Fibroblast of skin of back (primary cell): ENCODE results near the gene CFAP54. TPM values are rescaled to one million over a fixed set of nuclear protein-coding genes. Genes with fewer than 3 reads are reported as not detected.
"Not testable (repeated sequence)": the region's sequence is repeated elsewhere in the genome, so short reads cannot be mapped to it uniquely, and the experiment has no call there.

ENCODE experiments used
- DNase-seq: peaks from one replicate; pipeline ENCODE4 v3.0.0-alpha.2; 2013
- polyA plus RNA-seq, 2 experiments: library from polyadenylated mRNA; unstranded; fragments of 120-200 nt; gene quantifications; one replicate each; pipeline ENCODE4 v1.2.1, GENCODE V29; 2013; ENCODE audit not compliant: insufficient read length in 2 of 2

Gene CFAP54, protein sequence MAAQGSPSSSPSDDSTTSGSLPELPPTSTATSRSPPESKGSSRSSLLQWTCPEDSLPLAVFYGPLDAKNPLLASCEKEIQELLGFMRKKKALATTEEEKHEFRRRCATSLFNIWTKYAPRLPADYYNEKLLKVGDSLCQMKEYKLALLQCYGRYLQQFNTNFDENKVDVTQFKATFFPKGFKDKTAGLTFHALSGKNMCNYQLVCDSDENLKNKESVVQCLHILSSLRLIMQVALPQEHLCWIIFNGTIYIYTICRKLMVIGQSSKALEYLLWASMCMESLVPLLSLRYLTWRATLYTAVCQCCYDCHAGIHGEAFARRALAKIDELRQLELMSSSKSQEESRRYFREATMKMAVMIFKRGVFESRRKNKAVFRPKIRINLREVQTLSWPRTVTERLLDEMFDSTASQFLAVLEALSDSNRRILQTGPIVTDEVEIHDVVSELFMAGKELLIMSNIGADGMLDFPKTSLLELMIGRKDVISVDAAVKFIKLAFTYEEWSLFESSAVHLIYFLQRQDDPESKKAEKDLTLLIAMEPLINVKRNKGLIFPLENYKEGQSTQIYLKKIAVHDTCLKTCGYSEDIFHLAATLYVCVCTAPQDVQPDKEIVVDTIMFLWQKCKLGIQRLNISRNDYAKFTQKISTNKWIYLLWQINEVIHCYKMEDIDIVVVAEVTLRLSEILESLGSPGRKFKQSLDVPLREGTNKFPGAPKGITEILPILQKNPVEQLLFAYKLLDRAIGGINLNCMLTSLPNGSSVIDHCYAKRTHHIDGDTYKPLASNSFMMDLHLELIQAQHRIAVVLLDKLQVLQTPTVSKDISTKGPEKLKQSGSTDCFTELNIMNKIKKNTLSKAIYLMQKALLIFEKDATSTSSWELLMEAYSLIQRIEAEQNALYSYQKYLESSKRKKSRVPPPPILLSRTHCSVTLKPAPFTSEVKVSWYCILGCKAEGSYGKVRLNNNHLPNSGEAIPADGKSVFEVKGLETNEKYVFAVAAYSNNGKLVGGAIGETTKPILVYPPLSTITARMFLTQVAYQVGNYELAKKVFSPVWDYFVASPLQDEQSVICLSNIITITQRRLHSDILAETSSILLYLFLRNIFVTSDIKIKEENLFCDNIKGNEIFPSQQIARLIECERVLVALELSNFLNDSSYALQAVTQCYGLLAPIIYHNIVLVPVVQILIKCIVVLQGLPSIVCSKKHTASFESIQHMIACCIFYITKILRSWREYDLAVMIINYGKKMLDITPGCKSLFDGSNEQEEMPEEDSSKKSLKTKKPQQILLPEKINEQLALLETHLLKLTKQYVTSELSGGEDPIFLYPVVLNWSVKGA (N-terminal part only)
- 0.13 TPM for polyA plus RNA-seq (2013, experiment 1 of 2; ENCODE audit: insufficient read length)
- 0.11 TPM for polyA plus RNA-seq (2013, experiment 2 of 2; ENCODE audit: insufficient read length)

DNA sequence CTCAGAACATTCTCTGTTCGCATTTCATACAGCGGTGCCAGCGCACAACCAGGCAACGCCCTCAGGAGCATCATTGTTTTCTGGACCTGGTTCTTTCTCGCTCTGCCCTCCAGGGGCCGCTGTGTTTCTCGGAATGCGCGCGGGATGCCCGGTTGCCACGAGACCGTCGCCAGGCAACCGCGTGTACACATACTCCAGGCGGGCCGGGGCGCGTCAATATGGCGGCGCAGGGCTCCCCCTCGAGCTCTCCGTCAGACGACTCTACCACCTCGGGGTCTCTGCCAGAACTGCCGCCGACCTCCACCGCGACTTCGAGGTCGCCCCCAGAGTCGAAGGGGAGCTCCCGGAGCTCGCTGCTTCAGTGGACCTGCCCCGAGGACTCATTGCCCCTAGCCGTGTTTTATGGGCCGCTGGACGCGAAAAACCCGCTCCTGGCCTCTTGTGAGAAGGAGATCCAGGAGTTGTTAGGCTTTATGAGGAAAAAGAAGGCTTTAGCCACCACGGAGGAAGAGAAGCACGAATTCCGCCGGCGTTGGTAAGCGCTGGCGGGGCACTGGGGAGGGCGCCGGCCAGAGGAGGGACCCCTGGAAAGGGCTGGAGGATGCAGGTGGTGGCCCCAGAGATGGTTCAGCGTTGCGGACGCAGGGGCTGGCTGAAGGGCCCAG, at the start of gene CFAP54:
Gene CFAP54, plus strand, starts transcription at position 186 of the 665 bp plus-strand sequence. Its CDS starts 33 bp downstream, at position 219.
- DNase-seq = peak; percentile 93

DNA sequence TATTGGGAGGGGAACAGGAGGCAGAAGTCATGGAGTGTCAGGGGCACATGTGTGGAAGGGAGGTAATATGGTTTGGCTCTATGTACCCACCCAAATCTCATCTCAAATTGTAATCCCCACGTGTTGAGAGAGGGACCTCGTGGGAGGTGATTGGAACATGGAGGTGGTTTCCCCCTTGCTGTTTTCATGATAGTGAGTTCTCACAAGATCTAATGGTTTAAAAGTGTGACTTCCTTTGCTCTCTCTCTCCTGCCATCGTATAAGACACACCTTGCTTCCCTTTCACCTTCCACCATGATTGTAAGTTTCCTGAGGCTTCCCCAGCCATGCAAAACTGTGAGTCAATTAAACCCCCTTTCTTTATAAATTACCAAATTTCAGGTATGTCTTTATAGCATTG, 47.6 kb upstream of the CFAP54 start:
- no peak for DNase-seq

DNA sequence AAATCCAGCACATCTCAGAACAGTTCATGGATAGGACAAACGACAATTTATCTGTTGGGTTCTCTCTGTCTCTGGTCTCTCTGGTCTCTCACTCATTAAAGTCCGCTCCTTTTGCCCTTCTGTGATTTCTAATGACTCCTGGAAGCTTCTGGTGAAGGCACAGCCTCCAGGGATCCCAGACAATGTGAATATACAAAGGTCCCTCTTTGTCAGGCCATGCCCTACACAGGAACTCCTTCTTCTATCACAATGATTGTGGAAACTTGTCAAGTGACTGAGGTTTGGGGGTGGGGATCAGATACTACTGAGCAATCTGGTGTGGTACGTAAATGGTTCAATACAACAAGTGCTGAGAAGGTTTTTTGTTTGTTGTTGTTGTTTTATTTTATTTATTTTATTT, 46.5 kb upstream of the CFAP54 start:
- DNase-seq = no peak

DNA sequence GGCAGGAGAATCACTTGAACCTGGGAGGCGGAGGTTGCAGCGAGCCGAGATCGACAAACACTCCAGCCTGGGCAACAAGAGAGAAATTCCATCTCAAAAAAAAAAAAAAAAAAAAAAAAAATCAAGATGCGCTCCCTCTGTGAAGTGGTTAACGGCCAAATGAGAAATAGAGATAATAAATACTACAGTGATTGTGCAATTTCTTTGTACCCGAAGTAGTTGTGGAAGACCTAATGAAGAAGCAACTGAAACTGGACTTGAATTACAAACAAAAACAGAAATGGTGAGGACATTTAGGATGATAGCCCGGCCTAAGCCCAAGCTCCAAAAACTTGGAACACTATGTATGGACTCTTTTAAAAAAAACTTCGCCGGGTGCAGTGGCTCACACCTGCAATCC, 45.0 kb upstream of the CFAP54 start:
- DNase-seq = no peak

DNA sequence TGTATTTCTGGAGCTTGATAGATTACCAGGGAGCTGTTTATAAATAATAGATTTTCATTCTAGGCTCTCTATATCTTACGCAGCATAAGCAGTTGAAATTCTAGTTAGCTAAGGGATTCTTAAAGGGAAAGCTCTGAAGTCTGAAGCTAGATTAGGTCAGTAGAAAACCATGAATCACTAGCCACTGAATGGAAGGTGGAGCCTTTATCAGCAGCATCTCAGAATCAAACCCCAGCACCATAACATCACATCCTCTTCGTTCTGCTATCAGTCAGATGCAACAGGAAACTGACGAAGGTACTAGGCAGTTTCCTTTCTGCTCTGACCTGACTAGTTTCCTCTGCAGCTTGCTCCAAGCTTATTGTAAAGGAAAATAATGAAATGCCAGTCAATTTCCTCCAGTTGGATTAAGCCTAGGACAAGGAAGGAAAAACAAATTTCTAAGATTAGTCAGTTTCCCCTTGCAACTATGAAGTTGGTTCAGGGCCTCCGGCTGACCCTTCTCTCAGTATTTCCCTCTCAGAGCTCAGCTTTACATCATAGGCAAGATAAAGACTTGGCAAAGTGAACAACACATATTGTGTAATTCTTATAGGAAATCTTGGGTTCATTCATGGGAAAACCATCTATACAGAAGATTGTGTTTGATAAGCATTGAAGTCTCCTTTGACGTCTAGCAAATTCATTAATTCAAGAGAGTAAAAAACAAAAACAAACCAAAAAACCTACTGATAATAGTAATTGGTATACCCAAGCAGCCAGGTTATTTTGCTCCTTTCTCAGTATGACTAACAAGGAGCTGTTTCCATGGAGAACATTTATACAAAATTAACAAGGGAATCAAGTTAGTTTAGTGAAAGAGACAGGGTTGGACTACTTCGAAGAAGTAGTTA, 43.4 kb upstream of the CFAP54 start:
- peak; percentile 90 for DNase-seq

DNA sequence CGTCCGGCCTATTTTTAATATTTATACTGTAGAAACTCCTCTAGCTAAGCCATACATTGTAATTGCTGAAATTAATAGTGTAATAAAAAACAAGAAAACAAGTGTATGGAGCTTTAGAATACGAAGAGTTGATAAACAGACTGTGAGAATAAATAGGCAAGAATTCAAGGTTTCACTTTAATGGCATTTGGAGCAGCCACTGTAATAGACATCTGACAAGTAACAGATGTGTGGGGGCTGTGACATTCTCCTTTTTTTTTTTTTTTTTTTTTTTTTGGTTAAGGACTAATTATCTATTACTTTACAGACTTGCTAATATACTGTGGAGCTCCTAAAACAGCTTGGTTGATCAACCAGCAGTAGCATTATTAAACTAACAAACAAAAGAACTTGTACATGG, 42.1 kb upstream of the CFAP54 start:
- no peak for DNase-seq

DNA sequence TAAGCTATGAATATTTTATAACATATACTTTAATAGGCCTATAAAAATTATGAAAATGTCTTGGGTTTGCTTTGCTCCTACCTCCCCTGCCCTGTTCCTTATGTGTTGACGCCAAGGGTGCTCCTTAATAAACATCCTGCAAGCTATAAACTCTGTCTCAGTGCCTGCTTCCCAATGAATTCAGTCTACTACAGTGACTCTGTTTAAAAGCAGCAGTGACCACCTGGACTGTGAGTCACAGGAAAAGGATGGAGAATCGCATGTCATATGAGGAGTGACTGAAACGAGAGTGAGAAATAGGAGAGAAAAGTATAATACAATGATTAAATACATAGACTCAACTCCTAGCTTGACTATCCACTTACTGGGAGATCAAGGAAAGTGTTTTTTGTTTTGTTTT, 41.1 kb upstream of the CFAP54 start:
- DNase-seq = peak; percentile 36

DNA sequence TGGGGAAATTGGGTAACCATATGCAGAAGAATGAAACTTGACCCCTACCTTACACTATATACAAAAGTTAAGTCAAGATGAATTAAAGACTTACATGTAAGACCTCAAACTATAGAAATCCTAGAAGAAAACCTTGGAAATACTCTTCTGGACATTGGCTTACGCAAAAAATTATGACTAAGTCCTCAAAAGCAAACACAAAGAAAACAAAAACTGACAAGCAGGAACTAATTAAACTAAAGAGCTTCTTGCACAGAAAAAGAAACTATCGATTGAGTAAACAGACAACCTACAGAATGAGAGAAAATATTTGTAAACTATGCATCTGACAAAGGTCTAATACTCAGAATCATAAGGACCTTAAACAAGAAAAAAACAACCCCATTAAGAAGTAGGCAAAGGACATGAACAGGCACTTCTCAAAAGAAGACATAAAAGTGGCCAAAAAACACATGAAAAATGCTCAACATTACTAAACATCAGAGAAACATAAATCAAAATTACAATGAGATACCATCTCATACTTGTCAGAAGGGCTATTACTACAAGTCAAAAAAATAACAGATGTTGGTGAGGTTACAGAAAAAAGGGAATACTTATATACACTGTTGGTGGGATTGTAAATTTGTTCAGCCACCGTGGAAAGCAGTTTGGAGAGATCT, 37.0 kb upstream of the CFAP54 start:
- no peak for DNase-seq

DNA sequence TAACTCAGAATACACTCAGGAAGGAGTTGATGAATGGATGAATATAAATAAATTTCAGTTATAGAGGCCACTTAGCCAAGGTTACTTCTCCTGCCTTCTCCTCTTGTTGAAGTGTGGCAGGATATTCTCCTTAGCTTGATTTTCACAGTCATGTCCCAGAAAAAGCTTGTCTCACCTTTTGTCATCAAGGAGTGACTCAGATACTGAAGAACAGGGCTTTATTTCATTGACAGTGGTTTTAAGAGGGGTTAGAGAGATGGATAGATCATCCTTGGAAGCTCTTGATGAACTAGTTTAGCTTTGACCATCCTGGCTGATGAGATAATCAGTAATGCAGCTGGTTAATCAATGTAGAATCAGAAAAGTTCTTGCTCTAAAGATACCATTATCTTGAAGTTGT, 35.0 kb upstream of the CFAP54 start:
- no peak for DNase-seq

DNA sequence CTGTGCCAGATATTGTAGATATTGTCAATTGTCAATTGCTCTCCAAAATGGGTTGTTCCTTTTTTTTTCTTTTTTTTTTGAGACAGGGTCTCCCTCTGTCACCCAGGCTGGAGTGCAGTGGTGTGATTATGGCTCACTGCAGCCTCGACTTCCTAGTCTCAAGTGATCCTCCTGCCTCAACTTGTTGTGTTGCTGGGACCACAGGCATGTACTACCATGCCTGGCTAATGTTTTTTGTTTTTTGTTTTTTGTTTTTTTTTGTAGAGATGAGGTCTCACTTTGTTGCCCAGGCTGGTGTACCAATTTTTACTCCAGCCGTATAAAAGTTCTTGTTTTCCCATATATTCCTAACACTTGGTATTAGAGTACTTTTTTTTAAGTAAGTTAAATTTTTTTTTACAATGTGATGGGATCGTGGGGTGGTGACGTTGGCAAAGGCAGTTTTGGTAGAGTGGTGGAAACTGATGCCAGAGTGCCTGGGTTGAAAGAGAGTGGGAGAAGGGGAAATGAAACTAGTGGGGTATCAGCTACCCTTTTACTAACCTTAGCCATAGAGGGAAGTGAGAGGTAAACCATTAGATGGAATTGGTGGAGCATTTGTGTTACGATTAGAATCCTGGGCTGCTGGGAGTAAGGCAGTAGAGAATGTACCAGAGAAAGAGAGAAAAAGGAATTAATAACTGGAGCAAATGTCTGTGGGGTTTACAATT, 33.0 kb upstream of the CFAP54 start:
- no peak for DNase-seq

DNA sequence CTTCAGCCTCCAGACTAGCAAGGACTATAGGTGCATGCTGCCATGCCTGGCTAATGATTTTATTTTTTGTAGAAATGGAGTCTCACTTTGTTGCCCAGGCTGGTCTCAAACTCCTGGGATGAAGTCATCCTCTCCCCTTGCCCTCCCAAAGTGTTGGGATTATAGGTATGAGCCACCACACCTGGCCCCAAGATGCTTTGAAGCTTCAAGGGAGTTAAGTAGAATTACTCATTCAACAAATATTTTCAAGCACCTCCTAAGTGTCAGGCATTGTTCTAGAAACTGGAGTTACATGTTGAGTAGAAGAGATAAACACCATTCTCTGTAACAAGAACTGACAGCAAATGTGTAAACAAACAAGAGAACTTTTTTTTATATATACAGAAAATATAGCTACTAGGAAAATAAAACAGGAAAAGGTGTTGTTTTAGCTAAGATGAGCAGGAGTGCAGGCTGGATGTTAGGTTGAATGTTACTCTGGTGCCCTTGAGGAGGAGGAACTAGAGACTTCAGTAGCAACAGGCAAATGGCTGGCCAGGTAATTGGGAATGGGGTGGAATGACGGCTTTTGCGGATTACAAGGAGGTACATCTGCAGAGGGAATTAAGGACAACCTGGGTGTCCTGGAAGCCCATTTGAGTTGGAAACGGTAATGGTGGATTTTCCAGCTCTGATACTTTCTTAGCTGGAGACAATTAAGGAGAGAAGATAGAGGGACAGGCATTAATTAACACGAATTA, 32.0 kb upstream of the CFAP54 start:
- no peak for DNase-seq

DNA sequence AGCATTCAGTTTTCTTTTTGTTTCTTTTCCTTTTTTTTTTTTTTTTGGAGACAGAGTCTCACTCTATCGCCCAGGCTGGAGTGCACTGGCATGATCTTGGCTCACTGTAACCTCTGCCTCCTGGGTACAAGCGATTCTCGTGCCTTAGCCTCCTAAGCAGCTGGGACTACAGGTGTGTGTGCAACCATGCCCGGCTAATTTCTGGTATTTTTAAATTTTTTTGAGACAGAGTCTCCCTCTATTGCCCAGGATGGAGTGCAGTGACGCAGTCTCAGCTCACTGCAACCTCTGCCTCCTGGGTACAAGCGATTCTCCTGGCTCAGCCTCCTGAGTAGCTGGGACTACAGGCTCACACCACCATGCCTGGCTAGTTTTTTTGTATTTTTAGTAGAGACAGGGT, 30.1 kb upstream of the CFAP54 start:
- not testable (repeated sequence) for DNase-seq

DNA sequence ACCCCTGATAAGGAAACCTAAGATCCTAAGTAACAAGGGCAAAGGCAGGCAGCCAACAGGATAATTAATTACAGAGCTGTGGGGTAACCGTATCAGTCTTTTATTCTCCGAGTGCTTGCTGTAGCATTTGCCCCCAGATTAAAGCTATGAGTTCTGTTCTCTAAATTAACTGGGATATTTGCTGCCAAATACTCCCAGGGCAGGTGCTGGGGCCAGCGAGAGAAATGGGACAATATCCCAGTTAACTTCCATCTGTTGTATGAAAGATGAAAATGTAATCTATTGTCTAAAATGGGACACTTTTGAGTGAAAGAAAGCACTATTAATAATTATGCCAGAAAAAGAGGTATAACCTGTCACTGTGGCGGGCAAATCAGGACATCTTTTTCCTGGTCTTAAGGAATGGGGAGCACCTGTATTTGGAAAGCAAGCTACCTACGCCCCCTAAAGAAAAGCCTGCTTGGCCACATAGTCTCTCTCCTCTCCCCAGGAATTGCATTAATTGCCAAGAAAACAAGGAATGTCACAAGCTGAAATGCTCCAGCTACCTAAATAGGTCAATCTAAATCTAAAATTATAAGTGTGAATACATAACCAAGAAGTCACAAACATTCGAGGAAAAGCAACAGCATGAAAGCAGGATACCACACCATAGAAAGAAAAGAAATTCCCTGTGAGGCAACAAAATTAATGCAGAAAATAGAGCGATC, 26.7 kb upstream of the CFAP54 start:
- DNase-seq = no peak

DNA sequence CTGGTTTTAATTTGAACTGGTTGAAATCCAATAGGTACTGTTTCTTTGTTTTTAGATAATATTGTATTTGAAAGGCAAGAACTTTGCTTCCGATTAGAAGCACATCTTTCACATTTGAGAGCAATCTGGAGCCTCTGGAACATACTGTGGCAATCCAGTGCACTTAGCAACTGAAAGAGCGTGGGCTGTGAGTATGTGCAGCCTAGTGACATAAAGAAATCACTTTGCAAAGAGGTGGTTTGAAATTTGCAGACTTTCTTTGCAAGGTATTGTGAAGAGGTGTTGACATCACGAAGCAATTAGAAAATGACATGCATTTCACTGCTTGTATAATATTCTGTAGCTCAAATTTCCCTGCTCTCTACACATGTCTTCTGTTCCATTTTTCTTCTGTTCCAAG, 23.5 kb upstream of the CFAP54 start:
- DNase-seq = no peak

DNA sequence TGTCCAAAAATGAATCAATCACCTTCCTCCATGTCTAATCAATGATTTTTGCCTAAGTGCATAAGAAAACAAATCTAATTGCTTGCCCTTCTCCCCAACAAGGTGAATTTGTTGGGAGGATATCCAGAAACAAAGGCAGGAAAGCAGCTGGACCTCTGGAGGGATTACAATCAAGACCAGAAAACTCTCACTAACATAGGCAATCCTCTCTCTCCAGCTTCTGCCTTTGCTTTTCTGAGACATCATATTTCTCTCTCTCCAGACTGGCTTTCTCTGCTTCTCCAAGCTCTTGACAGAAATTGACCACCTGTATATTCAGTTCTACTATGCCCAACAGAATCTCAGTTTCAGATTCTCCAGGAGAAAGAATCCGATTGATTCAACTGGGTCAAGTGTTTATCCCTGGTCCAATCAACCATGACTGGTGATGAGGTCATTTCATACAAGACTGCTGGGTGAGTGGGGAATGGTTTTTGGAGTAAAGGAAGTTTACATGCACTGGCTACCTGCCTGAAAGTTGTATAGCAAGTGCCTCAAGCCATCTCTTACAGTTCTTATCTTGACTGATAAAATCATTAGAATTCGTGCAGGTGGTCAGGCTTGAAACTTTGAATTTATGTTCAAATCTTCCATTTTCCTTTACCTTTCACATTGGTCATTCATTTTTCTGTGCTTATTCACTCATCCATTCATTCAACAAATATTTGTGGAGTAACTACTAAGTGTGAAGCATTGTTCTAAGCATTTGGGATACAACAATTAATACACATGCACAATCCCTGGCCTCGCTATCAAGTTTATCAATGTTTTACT, 22.2 kb upstream of the CFAP54 start:
- DNase-seq = peak; percentile 13

DNA sequence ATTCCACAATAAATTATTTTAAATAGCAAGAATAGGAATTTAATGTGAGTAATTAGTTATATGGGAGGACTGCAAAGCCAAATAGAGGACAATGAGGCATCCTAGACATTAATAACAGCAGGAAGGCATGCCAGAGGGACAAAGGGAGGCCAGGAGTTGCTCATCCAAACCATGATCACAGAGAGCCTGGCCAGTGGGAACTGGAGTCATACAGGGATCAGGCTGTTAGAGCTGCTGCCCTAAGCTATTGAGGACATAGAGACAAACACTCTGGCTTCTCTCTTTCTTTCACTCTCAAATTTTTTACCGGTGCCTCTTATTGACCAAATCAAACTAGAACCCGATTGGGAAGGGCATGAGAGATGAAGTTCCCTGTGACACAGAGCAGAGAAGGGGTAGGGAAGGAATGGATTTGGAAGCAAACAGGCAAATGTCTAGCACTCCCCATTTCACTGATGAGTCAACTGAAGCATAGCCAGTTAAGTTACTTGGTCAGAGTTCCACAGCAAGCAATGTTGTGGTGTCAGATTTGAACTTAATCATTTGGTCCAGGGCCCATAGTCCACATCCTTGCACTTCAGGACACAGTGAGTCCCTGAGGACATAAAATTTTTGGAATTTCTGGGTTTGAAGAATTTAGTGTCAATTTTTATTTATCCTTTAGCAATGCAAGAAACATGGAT, 17.9 kb upstream of the CFAP54 start:
- DNase-seq = peak; percentile 54

DNA sequence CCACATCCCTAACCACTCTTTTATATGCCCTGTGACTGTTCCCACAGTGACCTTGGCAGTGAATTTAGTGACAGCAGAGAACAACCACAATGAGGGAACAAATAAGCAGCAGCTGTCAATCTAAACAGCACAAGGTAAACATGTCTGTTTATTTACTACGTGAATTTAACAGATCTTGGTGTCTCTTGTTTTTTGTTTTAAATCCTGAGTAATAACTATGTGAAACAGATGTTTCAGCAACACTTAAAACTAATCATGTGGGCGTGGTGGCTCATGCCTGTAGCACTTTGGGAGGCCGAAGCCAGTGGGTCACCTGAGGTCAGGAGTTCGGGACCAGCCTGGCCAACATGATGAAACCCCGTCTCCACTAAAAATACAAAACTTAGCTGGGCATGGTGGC, 17.0 kb upstream of the CFAP54 start:
- no peak for DNase-seq
